ENCODE measurements around the gene MFAP4.

DNA sequence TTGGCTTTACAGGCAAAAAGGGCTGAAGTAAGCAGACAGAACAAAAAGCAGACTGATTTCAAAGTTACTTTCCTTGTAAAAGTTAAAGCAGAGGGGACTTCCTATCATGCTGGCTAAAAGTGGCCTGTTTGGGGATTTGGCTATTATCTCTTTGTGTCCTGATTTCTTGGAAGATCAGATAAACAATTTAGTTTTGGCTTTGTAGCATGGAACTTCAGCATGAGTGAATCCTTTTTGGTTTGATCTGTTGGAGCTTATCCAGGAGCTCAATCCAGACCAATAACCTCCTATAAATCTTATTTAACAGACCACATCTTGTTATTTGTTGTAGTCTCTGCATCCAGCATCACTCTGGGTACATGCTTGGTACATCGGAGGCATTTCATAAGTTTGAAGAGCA, 15.2 kb upstream of the MFAP4 start:
- TF ChIP-seq EP300 (IDR thresholded peaks at IDR 0.05; ENCODE audit: borderline replicate concordance) (no peak), EGR1 (IDR thresholded peaks at IDR 0.05) (no peak), TAF1 (IDR thresholded peaks at IDR 0.05; ENCODE audit: low read depth) (no peak)
